Neural cell (in vitro differentiated cells): ENCODE data around the gene LETMD1.

ENCODE experiments used
- CTCF ChIP-seq: fragments of 450-650 bp; IDR thresholded peaks from 2 replicates; pipeline ENCODE4 v1.5.1; 2014; ENCODE audit warnings: antibody characterized with exemption, mild to moderate bottlenecking, moderate library complexity; ENCODE audit not compliant: poor library complexity, severe bottlenecking
- EP300 ChIP-seq: fragments of 450-650 bp; conservative IDR thresholded peaks from 2 replicates; pipeline ENCODE4 v1.6.1; 2014; ENCODE audit warnings: antibody characterized with exemption, mild to moderate bottlenecking, moderate library complexity; ENCODE audit not compliant: poor library complexity, severe bottlenecking
- EZH2 ChIP-seq: fragments of 200-600, 300-800 bp; shearing (Covaris generic), sonication (generic); IDR thresholded peaks from 2 replicates; pipeline ENCODE4 v1.6.1; 2014; ENCODE audit warnings: antibody characterized with exemption, low read length, borderline replicate concordance, mild to moderate bottlenecking; ENCODE audit not compliant: insufficient read depth, poor library complexity, severe bottlenecking
- POLR2AphosphoS5 ChIP-seq: IDR thresholded peaks from 2 replicates; pipeline ENCODE4 v1.6.1; 2012
- SMC3 ChIP-seq: fragments of 450-650 bp; conservative IDR thresholded peaks from 2 replicates; pipeline ENCODE4 v1.6.1; 2014; ENCODE audit warnings: antibody characterized with exemption, mild to moderate bottlenecking, moderate library complexity; ENCODE audit not compliant: poor library complexity
- TAF1 ChIP-seq: IDR thresholded peaks from 2 replicates; pipeline ENCODE4 v1.6.1; 2012; ENCODE audit warnings: low read depth

GRCh38 chr12:51083126-51083833 is 35.2 kb downstream of the LETMD1 start, which contains the start of gene CSRNP2:
- TF ChIP-seq EZH2 (no peak), POLR2AphosphoS5 (peak; percentile 97), CTCF (peak; percentile 47), SMC3 (no peak), TAF1 (peak; percentile 85), EP300 (peak; percentile 50)
